ENCODE data around the gene BCL2L12. TPM values are rescaled to one million over a fixed set of nuclear protein-coding genes. Genes with fewer than 3 reads are reported as not detected.

The BCL2L12 gene
- total and polyA plus RNA-seq, 12 donors = 7.8 to 19.6 (median 9.8) TPM

GRCh38 chr19:49712397-49712859 is 46.7 kb downstream of the BCL2L12 start:
- peaks cover 0 to 4% (median 0%) of the 10 kb centered on the region in 9 donors for H3K36me3 ChIP-seq
- H3K27me3 ChIP-seq = no peaks in the 10 kb centered on the region
- H3K4me1 ChIP-seq = peaks cover 0 to 6% (median 0%) of the 10 kb centered on the region in 9 donors
- peak; percentile 40 to 63 for DNase-seq
- TF ChIP-seq CTCF (IDR thresholded peaks at IDR 0.05) = no peak
- no peaks in the 10 kb centered on the region for H3K9me3 ChIP-seq
- H3K4me3 ChIP-seq = peak overlapping the region in 3 of 10 donors; percentile 3 to 14 (median 13)
- 56 to 65% methylated on average over 20 of the region's 20 CpGs for WGBS, 2 donors
- peak in 5 of 8 donors; percentile 21 to 74 (median 35) for ATAC-seq
- no peak overlapping the region for H3K27ac ChIP-seq
- intact Hi-C loops (cut with DNase I) = no loop called here

GRCh38 chr19:49713236-49713845 is 47.6 kb downstream of the BCL2L12 start:
- H3K9me3 ChIP-seq = no peaks in the 10 kb centered on the region
- DNase-seq = no peak
- no peak for TF ChIP-seq CTCF (IDR thresholded peaks at IDR 0.05)
- intact Hi-C loops (cut with DNase I) = no loop called here
- no peak overlapping the region for H3K4me3 ChIP-seq
- peaks cover 0 to 12% (median 5%) of the 10 kb centered on the region in 9 donors for H3K4me1 ChIP-seq
- no peaks in the 10 kb centered on the region for H3K27me3 ChIP-seq
- 85 to 90% methylated on average over 8 of the region's 8 CpGs for WGBS, 2 donors
- peaks cover 0 to 4% (median 0%) of the 10 kb centered on the region in 9 donors for H3K36me3 ChIP-seq
- no peak for ATAC-seq
- H3K27ac ChIP-seq = no peak overlapping the region

GRCh38 chr19:49716154-49716553 is 50.4 kb downstream of the BCL2L12 start:
- ATAC-seq (no peak), DNase-seq (no peak)
- no peak for TF ChIP-seq CTCF (IDR thresholded peaks at IDR 0.05)
- Histone ChIP-seq H3K4me1 (peaks cover 0 to 14% (median 5%) of the 10 kb centered on the region in 9 donors), H3K27me3 (no peaks in the 10 kb centered on the region), H3K36me3 (no peaks in the 10 kb centered on the region), H3K9me3 (no peaks in the 10 kb centered on the region), H3K4me3 (no peak overlapping the region), H3K27ac (no peak overlapping the region)
- intact Hi-C loops (cut with DNase I) = loop anchor here in 1 of 10 donors (5.0 kb wide), 1 partner anchor 51 kb away; the partner anchor contains the start of gene AP2A1
- 79 to 84% methylated on average over 3 of the region's 3 CpGs for WGBS, 2 donors

GRCh38 chr19:49718511-49718910 is 52.8 kb downstream of the BCL2L12 start:
- no peaks in the 10 kb centered on the region for H3K27me3 ChIP-seq
- no peak for ATAC-seq
- no peaks in the 10 kb centered on the region for H3K9me3 ChIP-seq
- intact Hi-C loops (cut with DNase I) = loop anchor here in 1 of 10 donors (5.0 kb wide), 1 partner anchor 49 kb away; the partner anchor contains the start of gene AP2A1
- peaks cover 0 to 14% (median 5%) of the 10 kb centered on the region in 9 donors for H3K4me1 ChIP-seq
- peak overlapping the region in 1 of 10 donors; percentile 80 for H3K27ac ChIP-seq
- no peak overlapping the region for H3K4me3 ChIP-seq
- no peaks in the 10 kb centered on the region for H3K36me3 ChIP-seq
- no peak for DNase-seq
- 94 to 97% methylated on average over 8 of the region's 8 CpGs for WGBS, 2 donors
- no peak for TF ChIP-seq CTCF (IDR thresholded peaks at IDR 0.05)
